HL-60 (cell line): ENCODE data around the gene ERLEC1.

Experiments used
- DNase-seq, 2 experiments: peaks; one replicate each; pipeline ENCODE4 v3.0.0-alpha.2; 2010 to 2020; ENCODE audit warnings: low read depth in 1 of 2, low spot score in 1 of 2
- H3K27ac ChIP-seq: fragments of 250-450 bp; sonication (Bioruptor Pico); replicated peaks from 2 replicates; pipeline ENCODE4 v1.5.1; 2020; ENCODE audit warnings: mild to moderate bottlenecking, moderate library complexity
- H3K27me3 ChIP-seq: fragments of 250-450 bp; sonication (Bioruptor Pico); 2 replicates; pipeline ENCODE4 v1.5.1; 2021; ENCODE audit warnings: mild to moderate bottlenecking, moderate library complexity; ENCODE audit not compliant: insufficient read depth, poor library complexity, severe bottlenecking
- H3K4me3 ChIP-seq: replicated peaks from 2 replicates; pipeline ENCODE4 v1.5.1; 2011; ENCODE audit warnings: mild to moderate bottlenecking, control low read depth, low read length; ENCODE audit not compliant: insufficient read depth
- GABPA ChIP-seq: IDR thresholded peaks from 2 replicates; pipeline ENCODE4 v1.6.1; 2012; ENCODE audit warnings: low read depth
- POLR2AphosphoS5 ChIP-seq: IDR thresholded peaks from 2 replicates; pipeline ENCODE4 v1.6.1; 2012; ENCODE audit warnings: low read depth
- SPI1 ChIP-seq: IDR thresholded peaks from 2 replicates; pipeline ENCODE4 v1.6.1; 2012; ENCODE audit warnings: low read depth, mild to moderate bottlenecking, borderline replicate concordance
- TF ChIP-seq, protein P1 (sequence below): IDR thresholded peaks from one replicate; pipeline ENCODE4 v1.5.1; 2011; ENCODE audit warnings: low read length, control low read depth, inconsistent platforms; ENCODE audit not compliant: insufficient read depth
- TF ChIP-seq, protein P2 (sequence below): IDR thresholded peaks from 2 replicates; pipeline ENCODE4 v1.6.1; 2012; ENCODE audit warnings: low read depth; ENCODE audit not compliant: insufficient replicate concordance

ERLEC1 gene

DNA sequence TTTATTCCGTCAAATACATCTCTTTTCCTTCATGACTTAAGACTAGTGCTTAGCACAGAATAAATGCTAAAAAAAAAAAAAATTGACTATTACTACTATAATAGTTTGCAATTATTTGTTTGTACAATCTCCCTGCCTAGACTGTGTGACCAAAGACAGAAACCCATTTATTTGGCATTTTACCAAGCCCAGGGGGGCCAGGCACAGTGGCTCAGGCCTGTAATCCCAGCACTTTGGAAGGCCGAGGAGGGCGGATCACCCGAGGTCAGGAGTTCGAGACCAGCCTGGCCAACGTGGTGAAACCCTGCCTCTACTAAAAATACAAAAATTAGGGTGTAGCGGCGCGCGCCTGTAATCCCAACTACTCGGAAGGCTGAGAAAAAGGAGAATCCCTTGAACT lies 1.5 kb upstream of the ERLEC1 start:
- Histone ChIP-seq H3K27me3 (no peaks in the 10 kb centered on the region), H3K27ac (peak overlapping the region; percentile 80), H3K4me3 (peak overlapping the region; percentile 78)
- DNase-seq: no peak
- TF ChIP-seq, protein P1, sequence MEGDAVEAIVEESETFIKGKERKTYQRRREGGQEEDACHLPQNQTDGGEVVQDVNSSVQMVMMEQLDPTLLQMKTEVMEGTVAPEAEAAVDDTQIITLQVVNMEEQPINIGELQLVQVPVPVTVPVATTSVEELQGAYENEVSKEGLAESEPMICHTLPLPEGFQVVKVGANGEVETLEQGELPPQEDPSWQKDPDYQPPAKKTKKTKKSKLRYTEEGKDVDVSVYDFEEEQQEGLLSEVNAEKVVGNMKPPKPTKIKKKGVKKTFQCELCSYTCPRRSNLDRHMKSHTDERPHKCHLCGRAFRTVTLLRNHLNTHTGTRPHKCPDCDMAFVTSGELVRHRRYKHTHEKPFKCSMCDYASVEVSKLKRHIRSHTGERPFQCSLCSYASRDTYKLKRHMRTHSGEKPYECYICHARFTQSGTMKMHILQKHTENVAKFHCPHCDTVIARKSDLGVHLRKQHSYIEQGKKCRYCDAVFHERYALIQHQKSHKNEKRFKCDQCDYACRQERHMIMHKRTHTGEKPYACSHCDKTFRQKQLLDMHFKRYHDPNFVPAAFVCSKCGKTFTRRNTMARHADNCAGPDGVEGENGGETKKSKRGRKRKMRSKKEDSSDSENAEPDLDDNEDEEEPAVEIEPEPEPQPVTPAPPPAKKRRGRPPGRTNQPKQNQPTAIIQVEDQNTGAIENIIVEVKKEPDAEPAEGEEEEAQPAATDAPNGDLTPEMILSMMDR: no peak
- TF ChIP-seq GABPA (no peak), SPI1 (no peak)

- H3K27me3 ChIP-seq: no peaks in the 10 kb centered on the region
- peak overlapping the region; percentile 80 for H3K27ac ChIP-seq
- TF ChIP-seq, protein P2, sequence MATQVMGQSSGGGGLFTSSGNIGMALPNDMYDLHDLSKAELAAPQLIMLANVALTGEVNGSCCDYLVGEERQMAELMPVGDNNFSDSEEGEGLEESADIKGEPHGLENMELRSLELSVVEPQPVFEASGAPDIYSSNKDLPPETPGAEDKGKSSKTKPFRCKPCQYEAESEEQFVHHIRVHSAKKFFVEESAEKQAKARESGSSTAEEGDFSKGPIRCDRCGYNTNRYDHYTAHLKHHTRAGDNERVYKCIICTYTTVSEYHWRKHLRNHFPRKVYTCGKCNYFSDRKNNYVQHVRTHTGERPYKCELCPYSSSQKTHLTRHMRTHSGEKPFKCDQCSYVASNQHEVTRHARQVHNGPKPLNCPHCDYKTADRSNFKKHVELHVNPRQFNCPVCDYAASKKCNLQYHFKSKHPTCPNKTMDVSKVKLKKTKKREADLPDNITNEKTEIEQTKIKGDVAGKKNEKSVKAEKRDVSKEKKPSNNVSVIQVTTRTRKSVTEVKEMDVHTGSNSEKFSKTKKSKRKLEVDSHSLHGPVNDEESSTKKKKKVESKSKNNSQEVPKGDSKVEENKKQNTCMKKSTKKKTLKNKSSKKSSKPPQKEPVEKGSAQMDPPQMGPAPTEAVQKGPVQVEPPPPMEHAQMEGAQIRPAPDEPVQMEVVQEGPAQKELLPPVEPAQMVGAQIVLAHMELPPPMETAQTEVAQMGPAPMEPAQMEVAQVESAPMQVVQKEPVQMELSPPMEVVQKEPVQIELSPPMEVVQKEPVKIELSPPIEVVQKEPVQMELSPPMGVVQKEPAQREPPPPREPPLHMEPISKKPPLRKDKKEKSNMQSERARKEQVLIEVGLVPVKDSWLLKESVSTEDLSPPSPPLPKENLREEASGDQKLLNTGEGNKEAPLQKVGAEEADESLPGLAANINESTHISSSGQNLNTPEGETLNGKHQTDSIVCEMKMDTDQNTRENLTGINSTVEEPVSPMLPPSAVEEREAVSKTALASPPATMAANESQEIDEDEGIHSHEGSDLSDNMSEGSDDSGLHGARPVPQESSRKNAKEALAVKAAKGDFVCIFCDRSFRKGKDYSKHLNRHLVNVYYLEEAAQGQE: no peak
- no peak for TF ChIP-seq GABPA
- TF ChIP-seq, protein P1: no peak
- TF ChIP-seq SPI1: no peak
- no peak for TF ChIP-seq POLR2AphosphoS5
- peak overlapping the region; percentile 78 for H3K4me3 ChIP-seq
- DNase-seq: peak in 1 of 2 experiments; percentile 14
Observed at GRCh38 chr2:53786352-53786704, 516 bp upstream of the ERLEC1 start.

DNA sequence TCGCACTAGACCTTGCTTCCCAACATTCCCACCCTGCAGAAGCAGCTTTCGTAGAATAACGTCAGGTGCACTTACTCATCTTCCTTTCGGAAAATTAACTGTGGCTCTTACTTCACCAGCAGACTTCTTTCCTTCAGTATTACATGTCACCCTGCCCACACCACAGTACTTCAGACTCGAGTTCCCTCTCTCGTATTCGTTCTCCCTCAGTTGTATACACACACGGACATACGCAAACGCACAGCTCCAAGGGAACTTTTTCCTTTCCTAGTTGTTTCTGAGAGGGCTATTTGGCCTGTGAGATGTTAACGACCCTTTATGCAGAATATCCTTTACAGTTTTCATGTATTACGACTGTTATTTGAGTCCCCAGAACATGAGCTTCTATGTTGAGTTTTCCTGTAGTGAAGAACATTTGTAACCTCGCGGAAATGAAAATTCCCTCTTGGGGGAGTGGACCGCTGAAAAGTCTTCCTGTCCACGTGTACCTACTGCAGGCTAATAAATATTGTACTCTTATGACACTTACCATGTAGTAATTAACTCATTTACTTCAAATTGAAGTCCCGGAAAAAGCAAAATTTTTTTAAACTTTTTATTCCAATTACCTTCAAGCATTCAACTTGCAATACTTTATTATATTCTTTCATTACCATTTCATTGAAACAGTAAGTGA lies 908 bp downstream of the ERLEC1 start:
- TF ChIP-seq, protein P2: no peak
- 0 out of 2 replicates have a peak, but pooled peaks have one; percentile 15 for TF ChIP-seq POLR2AphosphoS5
- Histone ChIP-seq H3K4me3 (peak overlapping the region; percentile 78), H3K27ac (peak overlapping the region; percentile 80), H3K27me3 (no peaks in the 10 kb centered on the region)
- peak; percentile 38 to 46 for DNase-seq

DNA sequence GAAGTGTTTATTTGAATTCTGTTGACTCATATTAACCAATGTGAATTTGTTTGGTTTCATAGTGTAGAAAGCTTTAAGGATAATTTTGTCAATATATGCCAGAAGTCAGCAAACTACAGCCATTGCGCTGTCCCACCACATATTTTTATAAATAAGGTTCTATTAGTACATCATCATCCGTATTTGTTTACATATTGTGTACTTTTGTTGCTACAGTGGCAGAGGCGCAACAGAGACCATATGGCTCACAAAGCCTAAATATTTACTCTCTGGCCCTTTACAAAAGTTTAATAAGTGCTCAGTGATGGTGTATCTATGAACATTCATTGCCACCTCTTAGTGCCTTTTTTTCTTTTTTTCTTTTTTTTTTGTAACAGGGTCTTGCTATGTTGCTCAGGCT lies 6.4 kb downstream of the ERLEC1 start:
- H3K27me3 ChIP-seq: no peaks in the 10 kb centered on the region
- no peak for DNase-seq
- H3K27ac ChIP-seq: no peak overlapping the region
- H3K4me3 ChIP-seq: no peak overlapping the region
- TF ChIP-seq POLR2AphosphoS5: no peak
- TF ChIP-seq GABPA: no peak
- no peak for TF ChIP-seq SPI1
- TF ChIP-seq, protein P1: no peak
- TF ChIP-seq, protein P2: no peak
